Hypothalamus (tissue), 51 donors: ENCODE data around the gene UBXN10.
"Not testable (repeated sequence)": the region's sequence is repeated elsewhere in the genome, so short reads cannot be mapped to it uniquely, and the experiment has no call there.

Experiments
- DNase-seq, 51 donors: peaks; one replicate each; lab custom pipeline; 2025; lab: John Stamatoyannopoulos, UW

The UBXN10 gene

DNA sequence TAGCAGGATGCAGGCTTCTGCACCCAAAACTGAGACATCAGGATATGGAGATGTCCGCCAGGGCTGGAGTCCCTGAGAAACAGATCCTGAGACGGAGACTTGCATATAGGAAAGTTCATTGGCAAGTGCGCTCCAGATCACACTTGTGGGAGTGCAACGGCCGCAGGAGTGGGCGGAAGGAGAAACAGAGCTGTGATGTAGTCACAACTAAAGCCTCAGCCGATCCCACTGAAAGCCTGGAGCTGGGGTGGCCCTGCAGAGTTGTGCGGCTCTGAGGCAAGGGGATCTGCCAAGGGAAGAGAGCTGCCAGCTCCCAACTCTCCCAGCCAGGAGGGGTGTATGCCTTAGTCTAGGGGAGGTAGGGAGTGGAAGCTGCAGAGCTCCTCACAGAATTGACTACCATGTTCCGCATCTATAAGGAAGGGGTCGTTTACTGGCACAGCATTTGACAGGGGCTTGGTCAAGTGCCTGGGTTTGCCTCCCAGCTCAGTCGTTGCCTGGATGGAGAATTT is 42.5 kb downstream of the UBXN10 start:
- DNase-seq = peak in 2 of 51 donors; percentile 7 to 9

DNA sequence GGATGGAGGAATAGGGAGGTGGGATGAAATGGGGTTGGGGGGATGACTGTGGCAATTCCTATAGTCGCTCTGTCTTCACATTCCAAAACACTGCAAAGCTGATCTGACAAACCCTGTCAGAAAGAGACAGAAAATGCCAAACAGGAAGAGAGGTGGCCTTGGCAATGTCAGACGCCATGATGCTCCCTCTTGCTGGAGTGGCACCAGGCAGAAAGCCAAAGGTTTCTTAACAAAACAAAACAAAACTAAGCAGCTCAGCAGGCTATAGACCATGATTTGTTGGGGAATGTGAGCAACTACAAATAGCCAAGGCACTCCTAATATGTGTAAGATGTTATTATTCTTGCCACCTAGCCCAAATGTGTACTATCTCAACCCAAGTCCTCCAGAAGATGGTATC is 43.3 kb downstream of the UBXN10 start:
- no peak for DNase-seq

- DNase-seq = not testable (repeated sequence)
Observed at GRCh38 chr1:20232564-20232963, 46.7 kb downstream of the UBXN10 start.

GRCh38 chr1:20233394-20233793 is 47.5 kb downstream of the UBXN10 start:
- no peak for DNase-seq

DNA sequence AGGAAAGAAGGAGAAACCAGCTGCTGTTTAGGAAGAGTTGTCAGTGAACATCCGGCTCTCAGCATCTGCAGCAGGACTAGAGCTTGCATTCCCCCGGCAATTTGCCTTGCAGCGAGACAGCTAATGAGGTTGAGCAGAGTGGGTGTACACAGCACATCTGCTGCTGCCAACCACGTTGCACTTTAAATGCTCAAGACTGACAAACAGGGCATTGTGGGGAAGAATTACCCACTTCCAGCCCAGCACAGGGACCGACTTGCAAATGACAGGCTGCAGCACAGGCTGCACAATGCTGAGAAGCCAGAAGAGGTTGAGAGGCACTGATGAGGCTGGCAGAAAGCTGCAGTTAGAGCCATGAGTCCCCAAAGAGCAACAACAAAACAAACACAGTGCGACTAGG is 48.0 kb downstream of the UBXN10 start:
- DNase-seq = peak in 30 of 51 donors; percentile 4 to 66 (median 34)

DNA sequence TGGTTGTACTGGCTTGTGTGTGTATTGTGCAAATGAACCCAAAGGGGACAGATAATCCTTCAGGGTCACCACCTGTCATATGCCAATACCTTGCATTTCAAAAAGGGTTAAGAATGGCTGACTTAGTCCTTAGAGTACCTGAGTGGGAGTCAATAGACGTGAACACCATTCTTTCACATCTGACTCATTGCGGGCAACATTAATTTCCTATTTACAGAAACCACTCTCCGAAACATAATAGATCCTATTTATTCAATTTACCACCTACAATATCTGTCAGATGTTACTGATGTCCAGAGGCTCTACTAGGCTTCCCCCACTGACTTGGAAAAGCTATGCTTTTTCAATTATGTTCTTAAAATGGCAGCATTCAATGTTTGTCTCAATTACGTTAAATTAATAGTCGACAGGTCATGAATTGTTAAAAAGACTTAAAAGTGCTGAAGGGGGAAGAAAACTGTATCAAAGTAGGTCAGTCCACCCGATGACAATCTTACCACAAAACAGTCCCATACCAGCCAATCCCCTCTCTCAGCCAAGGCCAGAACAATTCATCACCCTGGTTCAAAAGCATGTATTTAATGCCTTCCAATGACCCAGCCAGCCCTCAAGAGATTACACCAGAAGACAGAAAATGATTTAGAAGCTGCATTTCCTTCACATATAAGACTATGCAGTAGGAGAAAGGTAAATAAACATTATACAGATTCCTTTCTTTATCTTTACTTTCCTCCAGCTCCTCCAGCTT is 49.1 kb downstream of the UBXN10 start:
- DNase-seq = no peak

- DNase-seq = no peak
Observed at GRCh38 chr1:20237646-20238045, 51.8 kb downstream of the UBXN10 start.

GRCh38 chr1:20240012-20240411 is 54.1 kb downstream of the UBXN10 start:
- DNase-seq = no peak

DNA sequence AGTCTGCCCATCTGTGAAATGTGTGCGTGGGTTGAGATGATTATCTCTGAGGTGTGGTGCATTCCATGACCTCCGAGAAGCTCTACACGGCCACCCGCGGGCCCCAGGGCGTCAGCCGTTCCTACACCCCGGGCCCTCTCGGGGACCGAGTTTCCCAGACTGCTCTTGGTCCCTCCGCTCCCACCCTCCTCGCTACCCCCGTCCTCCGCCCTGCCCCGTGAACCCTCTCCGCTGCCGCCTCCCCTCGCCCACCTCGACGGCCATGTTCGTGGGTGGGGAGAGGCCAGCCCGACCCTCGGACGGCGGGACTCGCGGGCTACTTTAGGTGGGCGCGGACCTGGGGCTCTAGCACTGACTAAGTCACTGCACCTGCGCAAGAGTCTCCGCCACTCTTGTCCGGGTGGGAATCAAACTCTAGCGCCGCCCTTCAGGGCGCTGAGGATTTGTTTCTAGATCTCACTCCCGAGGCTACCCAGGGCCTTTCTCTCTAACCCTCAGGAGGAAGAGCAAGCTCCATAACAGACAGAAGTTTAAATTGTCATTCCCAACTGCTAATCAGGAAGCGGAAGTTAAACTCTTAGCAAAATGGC is 57.1 kb downstream of the UBXN10 start:
- no peak for DNase-seq
